Measurements from ENCODE around the gene TMEM267. TPM values are rescaled to one million over a fixed set of nuclear protein-coding genes. Genes with fewer than 3 reads are reported as not detected.

The TMEM267 gene
- polyA plus RNA-seq, 1 donor from 2014 or later: 8.0 TPM

- no peaks in the 10 kb centered on the region for H3K9me3 ChIP-seq (ENCODE audit: low read length)
- no peaks in the 10 kb centered on the region for H3K9me2 ChIP-seq (ENCODE audit: insufficient read depth, low read length)
- H4K20me1 ChIP-seq (ENCODE audit: insufficient read depth): no peaks in the 10 kb centered on the region
- H3K27me3 ChIP-seq (ENCODE audit: insufficient read depth, low read depth, low read length): no peaks in the 10 kb centered on the region
- H3F3A ChIP-seq (ENCODE audit: insufficient read depth, low read length, poor library complexity, severe bottlenecking): no peaks in the 10 kb centered on the region
- no peak overlapping the region for H3K27ac ChIP-seq (ENCODE audit: low read length)
- H3K4me2 ChIP-seq (ENCODE audit: low read length): no peak overlapping the region
- H3K36me3 ChIP-seq (ENCODE audit: insufficient read depth, low read length): no peaks in the 10 kb centered on the region
- no peak overlapping the region for H2AFZ ChIP-seq (ENCODE audit: low read depth, low read length)
- TF ChIP-seq EP300 (conservative IDR thresholded peaks at IDR 0.05; ENCODE audit: poor library complexity, severe bottlenecking) (no peak), CTCF (IDR thresholded peaks at IDR 0.05; ENCODE audit: poor library complexity, severe bottlenecking) (no peak), TAF1 (IDR thresholded peaks at IDR 0.05; ENCODE audit: low read depth) (no peak), RAD21 (conservative IDR thresholded peaks at IDR 0.05) (no peak), REST (IDR thresholded peaks at IDR 0.05; ENCODE audit: borderline replicate concordance) (no peak), MXI1 (conservative IDR thresholded peaks at IDR 0.05; ENCODE audit: poor library complexity, severe bottlenecking) (no peak), SMC3 (conservative IDR thresholded peaks at IDR 0.05; ENCODE audit: poor library complexity) (no peak), POLR2AphosphoS5 (IDR thresholded peaks at IDR 0.05) (no peak), EZH2 (IDR thresholded peaks at IDR 0.05; ENCODE audit: borderline replicate concordance, insufficient read depth, low read length, poor library complexity, severe bottlenecking) (no peak)
- no peak overlapping the region for H3K9ac ChIP-seq (ENCODE audit: low read length)
- H3K4me3 ChIP-seq (ENCODE audit: low read length): no peak overlapping the region
- no peaks in the 10 kb centered on the region for H3K79me2 ChIP-seq (replicated peaks; ENCODE audit: insufficient read depth, low read length)
Observed at GRCh38 chr5:43421450-43422133, 62.1 kb downstream of the TMEM267 start.

GRCh38 chr5:43420241-43420640 is 63.4 kb downstream of the TMEM267 start:
- Histone ChIP-seq H3K4me3 (ENCODE audit: low read length) (no peak overlapping the region), H3K27me3 (ENCODE audit: insufficient read depth, low read depth, low read length) (no peaks in the 10 kb centered on the region), H3K36me3 (ENCODE audit: insufficient read depth, low read length) (no peaks in the 10 kb centered on the region), H3K9ac (ENCODE audit: low read length) (no peak overlapping the region), H3K27ac (ENCODE audit: low read length) (no peak overlapping the region), H3K9me3 (ENCODE audit: low read length) (no peaks in the 10 kb centered on the region), H4K20me1 (ENCODE audit: insufficient read depth) (no peaks in the 10 kb centered on the region), H3F3A (ENCODE audit: insufficient read depth, low read length, poor library complexity, severe bottlenecking) (no peaks in the 10 kb centered on the region), H3K79me2 (replicated peaks; ENCODE audit: insufficient read depth, low read length) (no peaks in the 10 kb centered on the region), H2AFZ (ENCODE audit: low read depth, low read length) (no peak overlapping the region), H3K4me2 (ENCODE audit: low read length) (no peak overlapping the region), H3K9me2 (ENCODE audit: insufficient read depth, low read length) (no peaks in the 10 kb centered on the region)
- TF ChIP-seq MXI1 (conservative IDR thresholded peaks at IDR 0.05; ENCODE audit: poor library complexity, severe bottlenecking) (no peak), SMC3 (conservative IDR thresholded peaks at IDR 0.05; ENCODE audit: poor library complexity) (no peak), TAF1 (IDR thresholded peaks at IDR 0.05; ENCODE audit: low read depth) (no peak), REST (IDR thresholded peaks at IDR 0.05; ENCODE audit: borderline replicate concordance) (no peak), RAD21 (conservative IDR thresholded peaks at IDR 0.05) (no peak), POLR2AphosphoS5 (IDR thresholded peaks at IDR 0.05) (no peak), EZH2 (IDR thresholded peaks at IDR 0.05; ENCODE audit: borderline replicate concordance, insufficient read depth, low read length, poor library complexity, severe bottlenecking) (no peak), EP300 (conservative IDR thresholded peaks at IDR 0.05; ENCODE audit: poor library complexity, severe bottlenecking) (no peak), CTCF (IDR thresholded peaks at IDR 0.05; ENCODE audit: poor library complexity, severe bottlenecking) (no peak)

Measured in neural cell (in vitro differentiated cells).